Raji (cell line): ENCODE data around the gene PIM3.

Experiments
- POLR2A ChIP-seq: IDR thresholded peaks from 2 replicates; pipeline ENCODE4 v1.6.1; 2011; ENCODE audit warnings: low read depth, low read length, control low read depth; ENCODE audit not compliant: insufficient read depth

Gene PIM3

GRCh38 chr22:49960159-49961004 is at the start of gene PIM3:
TSS of gene PIM3 (plus strand) at chr22:49960772. CDS start at chr22:49960948, 176 bp downstream.
- TF ChIP-seq POLR2A: peak; percentile 95

GRCh38 chr22:49911881-49912625 is 48.5 kb upstream of the PIM3 start:
- TF ChIP-seq POLR2A: no peak

- no peak for TF ChIP-seq POLR2A
Measured at GRCh38 chr22:49913026-49913425, 47.5 kb upstream of the PIM3 start.

- no peak for TF ChIP-seq POLR2A
Measured at GRCh38 chr22:49913446-49913845, 47.1 kb upstream of the PIM3 start.

GRCh38 chr22:49914256-49914655 is 46.3 kb upstream of the PIM3 start:
- no peak for TF ChIP-seq POLR2A

- TF ChIP-seq POLR2A: no peak
Measured at GRCh38 chr22:49915610-49916009, 45.0 kb upstream of the PIM3 start.

GRCh38 chr22:49916831-49917230 is 43.7 kb upstream of the PIM3 start:
- no peak for TF ChIP-seq POLR2A

- peak; percentile 75 for TF ChIP-seq POLR2A
Measured at GRCh38 chr22:49917974-49918910, 42.3 kb upstream of the PIM3 start, which contains the start of the genes ALG12 and CRELD2. TSS of gene ALG12 (minus strand) at chr22:49918438. CDS start at chr22:49913765, 4,673 bp downstream. TSS of gene CRELD2 (plus strand) at chr22:49918634. CDS start at chr22:49918770, 136 bp downstream.

- TF ChIP-seq POLR2A: no peak
Measured at GRCh38 chr22:49918911-49919881, 41.4 kb upstream of the PIM3 start.

- no peak for TF ChIP-seq POLR2A
Measured at GRCh38 chr22:49920859-49921258, 39.7 kb upstream of the PIM3 start.

GRCh38 chr22:49921508-49922278 is 38.9 kb upstream of the PIM3 start:
- TF ChIP-seq POLR2A: no peak

- no peak for TF ChIP-seq POLR2A
Measured at GRCh38 chr22:49922484-49922883, 38.1 kb upstream of the PIM3 start.

- no peak for TF ChIP-seq POLR2A
Measured at GRCh38 chr22:49922926-49923325, 37.6 kb upstream of the PIM3 start.

GRCh38 chr22:49923445-49923844 is 37.1 kb upstream of the PIM3 start:
- no peak for TF ChIP-seq POLR2A
